Activated naive CD8-positive, alpha-beta T cell treated with anti-CD3 and anti-CD28 coated beads, Interleukin-2, amount 50 U/mL, for 16 hours (primary cell): ENCODE results near the gene BCORL1.

Experiments used
- DNase-seq: peaks from one replicate; pipeline ENCODE4 v3.0.0-alpha.2; 2020; ENCODE audit warnings: low read depth, low spot score

The BCORL1 gene

DNA sequence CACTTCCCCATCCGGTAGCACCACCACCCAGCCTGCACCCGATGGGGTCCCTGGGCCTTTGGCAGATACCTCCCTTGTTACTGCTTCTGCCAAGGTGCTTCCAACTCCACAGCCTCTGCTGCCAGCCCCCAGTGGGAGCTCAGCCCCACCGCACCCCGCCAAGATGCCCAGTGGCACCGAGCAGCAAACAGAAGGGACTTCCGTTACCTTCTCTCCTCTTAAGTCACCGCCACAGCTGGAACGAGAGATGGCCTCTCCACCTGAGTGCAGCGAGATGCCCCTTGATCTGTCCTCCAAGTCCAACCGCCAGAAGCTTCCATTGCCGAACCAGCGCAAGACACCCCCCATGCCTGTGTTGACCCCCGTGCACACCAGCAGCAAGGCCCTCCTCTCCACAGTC is 31.9 kb downstream of the BCORL1 start:
- DNase-seq = no peak

DNA sequence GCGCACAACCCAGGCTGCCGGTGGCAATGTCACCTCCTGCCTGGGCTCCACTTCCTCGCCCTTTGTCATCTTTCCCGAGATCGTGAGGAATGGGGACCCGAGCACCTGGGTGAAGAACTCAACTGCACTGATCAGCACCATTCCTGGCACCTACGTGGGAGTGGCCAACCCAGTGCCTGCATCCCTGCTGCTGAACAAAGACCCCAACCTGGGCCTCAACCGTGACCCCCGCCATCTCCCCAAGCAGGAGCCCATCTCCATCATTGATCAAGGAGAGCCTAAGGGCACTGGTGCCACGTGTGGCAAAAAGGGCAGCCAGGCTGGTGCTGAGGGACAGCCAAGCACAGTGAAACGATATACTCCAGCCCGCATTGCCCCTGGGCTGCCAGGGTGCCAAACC is 32.3 kb downstream of the BCORL1 start:
- no peak for DNase-seq

DNA sequence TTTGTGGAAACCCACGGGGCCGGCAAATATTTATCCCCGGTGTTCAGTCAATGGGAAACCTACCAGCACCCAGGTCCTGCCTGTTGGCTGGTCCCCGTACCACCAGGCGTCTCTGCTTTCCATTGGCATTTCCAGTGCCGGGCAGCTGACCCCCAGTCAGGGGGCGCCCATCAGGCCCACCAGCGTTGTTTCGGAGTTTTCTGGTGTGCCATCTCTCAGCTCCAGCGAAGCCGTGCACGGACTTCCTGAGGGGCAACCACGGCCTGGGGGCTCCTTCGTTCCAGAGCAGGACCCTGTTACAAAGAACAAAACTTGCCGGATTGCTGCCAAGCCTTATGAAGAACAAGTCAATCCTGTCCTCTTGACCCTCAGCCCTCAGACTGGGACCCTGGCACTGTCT is 32.7 kb downstream of the BCORL1 start:
- no peak for DNase-seq

DNA sequence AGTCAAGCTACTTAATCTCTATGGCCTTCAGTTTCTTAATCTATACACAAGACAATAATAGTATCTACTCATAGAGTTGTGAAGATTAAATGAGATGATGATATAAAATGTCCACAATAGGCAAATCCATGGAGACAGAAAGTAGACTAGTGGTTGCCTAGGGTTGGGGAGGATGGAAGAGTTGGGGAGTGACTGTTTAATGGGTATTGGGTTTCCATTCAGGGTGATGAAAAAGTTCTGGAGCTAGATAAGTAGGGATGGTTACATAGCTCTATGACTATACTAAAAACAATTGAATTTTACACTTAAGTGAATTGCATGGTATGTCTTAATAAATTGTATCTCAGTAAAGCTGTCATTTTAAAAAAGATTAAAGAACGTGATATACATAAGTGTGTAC is 35.7 kb downstream of the BCORL1 start:
- no peak for DNase-seq

DNA sequence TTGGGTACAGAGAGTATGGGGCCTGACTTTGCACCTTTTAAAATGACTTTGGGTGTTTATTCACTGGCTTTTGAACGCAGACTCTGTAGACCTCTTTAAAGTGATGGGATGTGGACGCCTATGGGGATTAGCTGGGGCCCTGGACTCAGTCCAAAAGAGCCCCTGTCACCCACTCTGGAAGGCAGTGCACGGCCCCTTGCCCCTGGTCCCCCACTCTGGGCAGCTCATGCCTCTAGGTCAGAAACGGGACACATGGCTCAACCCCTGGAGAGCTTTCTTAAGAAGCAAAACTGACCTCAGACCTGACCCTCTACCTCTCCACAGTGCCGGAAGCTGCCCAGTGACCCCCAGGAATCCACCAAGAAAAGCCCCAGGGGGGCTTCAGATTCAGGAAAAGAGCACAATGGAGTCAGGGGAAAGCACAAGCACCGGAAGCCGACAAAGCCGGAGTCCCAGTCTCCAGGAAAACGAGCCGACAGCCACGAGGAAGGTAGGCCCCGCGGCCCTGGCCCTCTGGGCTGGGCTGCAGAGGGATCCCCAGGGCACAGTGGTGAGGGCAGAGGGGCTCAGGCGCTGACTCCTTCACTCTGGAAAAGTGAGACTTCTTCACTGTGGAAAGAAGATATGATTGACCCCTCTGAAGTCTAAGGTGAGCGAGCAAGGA is 38.4 kb downstream of the BCORL1 start:
- DNase-seq = no peak

DNA sequence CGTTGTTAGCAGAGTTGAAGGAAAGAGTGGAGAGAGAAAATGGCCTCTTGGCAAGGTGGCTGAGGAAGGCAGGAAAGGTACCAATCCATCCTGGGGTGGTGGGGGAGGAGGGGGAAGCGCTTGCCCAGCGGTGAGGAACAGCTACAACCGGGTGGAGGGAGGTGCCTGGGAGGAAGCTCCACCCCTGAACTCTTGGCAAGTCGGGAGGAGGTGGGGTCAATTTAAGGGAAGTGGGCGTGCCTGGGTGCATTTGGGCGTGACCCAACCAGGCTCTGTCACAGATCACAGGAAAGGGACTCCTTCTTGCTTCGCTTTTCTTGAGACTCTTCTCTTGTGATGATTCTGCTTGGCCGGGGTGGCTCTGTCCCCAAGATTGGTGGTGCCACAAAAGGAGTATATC is 41.7 kb downstream of the BCORL1 start:
- peak; percentile 40 for DNase-seq

DNA sequence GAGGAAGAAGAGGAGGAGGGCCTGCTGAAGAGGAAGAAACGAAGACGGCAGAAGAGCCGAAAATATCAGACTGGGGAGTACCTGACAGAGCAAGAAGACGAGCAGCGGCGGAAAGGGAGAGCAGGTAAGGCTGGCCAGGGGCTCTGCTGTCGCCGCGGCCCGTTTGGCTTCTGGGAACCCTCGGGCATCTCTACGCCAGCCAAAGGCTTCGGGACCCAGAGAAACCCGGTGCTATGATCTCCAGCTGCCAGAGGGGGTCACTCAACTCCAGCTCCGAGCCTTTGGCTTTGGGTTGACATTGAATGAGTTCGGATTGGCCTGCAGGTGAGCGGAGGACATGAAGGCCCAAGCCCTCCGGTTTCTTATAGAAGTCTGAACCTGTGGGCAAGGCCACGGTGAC is 42.8 kb downstream of the BCORL1 start:
- DNase-seq = no peak

DNA sequence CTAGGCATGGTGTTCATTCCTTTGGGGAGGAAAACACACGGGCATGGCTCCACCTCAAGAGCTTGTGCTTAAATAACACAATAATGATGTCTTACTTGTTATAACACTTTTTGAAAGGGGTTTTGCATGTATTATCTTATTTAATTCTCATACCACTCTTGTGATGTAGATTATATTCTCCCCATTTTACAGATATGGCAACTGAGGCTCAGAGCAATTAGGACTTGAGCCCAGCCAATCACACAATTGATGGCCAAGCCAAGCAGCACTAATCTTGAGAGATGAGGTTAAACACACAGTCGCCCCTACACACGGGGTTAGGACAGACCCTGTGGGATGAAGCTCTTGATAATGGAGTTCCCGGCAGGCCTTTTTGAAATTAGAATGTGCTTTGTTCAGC is 45.1 kb downstream of the BCORL1 start:
- no peak for DNase-seq

DNA sequence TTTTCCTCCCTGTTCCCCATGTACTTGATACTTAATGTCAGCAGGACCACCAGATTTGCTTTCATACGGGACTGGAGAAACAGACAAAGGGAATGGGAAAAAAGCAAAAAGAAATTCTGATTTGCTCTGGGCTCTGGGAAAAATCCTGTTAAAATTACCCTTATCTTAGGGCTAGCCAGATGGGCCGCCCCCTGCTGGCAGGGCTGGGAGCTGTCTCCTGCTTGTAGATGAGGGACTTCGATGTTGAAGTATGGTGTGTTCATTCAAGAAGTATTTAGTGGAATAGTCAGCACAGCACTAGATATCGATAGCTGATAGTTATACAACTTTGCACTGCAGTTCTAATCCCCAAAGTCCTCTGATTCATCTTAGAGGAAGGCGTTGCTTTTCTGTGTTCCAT is 45.8 kb downstream of the BCORL1 start:
- no peak for DNase-seq

DNA sequence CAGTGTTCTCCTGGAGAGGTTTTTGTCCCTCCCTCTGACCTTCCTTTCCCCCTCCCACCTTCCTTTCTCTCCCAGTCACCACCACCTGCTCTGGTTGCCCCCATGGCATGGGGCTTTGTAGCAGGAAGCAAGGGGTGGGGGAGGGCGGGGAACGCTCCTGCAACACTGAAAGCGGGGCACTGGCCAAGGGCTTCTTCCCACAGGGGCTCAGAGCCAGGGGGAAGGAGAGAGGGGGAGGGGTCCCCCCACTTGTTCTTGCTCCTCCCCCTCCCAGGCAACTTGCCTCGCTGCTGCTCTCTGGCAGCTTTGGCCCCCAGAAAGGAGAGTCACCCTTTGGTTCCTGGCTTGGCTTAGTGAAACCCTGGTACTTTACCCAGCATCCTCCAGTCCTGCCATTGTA is 48.4 kb downstream of the BCORL1 start:
- no peak for DNase-seq

DNA sequence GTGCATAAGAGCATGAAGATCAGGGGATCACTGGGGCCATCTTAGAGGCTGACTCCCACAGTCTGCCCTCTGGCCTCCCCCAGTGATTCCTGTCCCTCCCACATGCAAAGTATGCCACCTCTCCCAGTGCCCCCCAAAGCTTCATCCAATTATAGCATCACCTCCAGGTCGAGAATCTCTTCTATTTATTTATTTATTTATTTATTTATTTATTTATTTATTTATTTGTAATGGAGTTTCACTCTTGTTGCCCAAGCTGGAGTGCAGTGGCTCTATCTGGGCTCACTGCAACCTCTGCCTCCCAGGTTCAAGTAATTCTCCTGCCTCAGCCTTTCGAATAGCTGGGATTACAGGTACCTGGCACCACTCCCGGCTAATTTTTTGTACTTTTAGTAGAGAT is 50.1 kb downstream of the BCORL1 start:
- DNase-seq = no peak

DNA sequence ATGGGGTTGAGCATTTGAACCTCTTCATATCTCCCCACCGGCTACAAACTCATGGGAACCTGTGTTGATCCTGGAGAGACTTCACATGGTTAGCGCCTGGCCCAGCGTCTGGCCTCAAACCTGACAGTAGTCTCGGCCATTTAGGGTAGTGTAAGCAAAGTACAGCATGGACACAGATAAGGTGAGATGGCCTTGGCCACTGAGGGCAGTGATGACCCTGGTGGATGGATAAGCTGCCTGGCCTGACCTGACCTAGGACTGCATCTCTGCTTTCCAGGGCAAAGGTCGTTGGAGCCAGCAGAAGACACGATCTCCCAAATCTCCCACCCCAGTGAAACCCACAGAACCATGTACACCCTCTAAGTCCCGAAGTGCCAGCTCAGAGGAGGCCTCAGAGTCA is 51.7 kb downstream of the BCORL1 start:
- no peak for DNase-seq

DNA sequence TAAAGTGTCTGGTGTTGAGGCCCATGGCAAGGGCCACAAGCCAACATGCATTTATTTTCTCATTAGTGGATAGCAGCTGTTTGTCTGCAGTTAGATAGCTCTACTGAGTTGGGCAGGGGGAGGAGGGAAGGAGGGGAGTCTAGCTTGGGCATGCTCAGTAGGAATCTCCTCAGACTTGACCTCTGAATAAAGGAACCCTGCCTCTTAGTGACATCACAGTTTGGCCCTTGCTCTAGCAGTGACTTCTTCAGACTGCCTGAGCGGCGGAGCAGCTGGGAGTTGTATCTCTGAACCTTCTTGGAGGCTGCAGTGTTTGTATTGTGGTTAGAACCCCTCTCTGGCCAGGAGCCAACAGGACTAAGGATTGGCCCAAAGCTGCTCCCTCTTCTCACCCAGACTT is 57.4 kb downstream of the BCORL1 start:
- no peak for DNase-seq

DNA sequence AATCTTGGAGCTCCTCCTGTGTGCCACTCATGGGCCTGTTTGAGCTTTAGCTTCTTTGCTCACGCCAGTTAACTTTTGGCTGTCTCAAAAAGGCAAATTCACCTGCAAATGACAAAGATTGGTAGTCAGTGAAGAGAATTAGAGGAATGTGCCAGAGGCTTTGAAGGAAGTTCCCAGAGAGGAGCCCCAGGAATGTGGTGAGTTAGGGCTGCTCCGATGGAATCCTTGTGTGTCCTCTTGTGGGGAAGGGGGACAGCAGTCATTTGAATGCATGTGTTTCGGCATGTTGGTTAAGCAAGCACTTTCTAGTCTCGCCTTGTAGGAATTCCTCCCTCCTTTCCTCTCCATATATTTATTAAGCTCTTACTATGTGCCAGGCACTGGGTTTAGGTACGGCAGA is 65.0 kb downstream of the BCORL1 start:
- no peak for DNase-seq

DNA sequence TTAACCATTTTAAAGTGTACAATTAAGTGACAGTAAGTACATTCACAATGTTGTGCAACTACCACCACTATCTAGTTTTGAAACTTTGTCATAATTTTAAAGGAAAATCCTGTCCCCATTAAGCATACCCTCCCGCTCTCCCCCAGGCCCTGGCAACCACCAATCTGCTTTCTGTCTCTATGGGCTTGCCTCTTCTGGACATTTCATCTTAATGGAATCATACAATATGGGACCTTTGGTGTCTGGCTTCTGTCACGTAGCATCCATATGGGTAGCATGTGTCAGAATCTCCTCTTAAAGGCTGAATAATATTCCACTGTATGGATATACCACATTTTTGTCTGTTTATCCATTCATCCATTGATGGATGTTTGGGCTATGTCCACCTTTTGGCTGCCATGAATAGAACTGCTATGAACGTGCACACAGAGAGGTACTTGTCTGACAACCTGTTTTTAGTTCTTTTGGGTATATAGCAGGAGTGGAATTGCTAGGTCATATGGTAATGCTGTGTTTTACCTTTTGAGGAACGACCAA is 66.3 kb downstream of the BCORL1 start:
- DNase-seq = no peak

DNA sequence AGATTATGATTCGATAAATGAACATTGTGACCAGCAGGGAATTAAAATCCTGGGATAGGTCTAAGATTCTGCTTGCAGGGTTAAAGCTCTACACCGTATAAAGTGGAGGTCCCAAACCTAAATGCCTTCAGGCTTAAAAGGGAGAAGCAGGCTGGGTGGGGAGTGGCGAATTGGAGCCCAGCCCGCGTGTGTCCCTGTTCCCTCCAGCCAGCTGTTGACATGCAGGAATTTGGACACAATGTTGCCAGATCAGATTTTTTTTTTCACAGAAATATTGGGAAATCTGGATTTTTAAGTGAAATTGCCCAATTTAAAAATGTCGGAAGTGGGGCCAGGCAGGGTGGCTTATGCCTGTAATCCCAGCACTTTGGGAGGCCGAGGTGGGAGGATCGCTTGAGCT is 67.4 kb downstream of the BCORL1 start:
- DNase-seq = no peak

DNA sequence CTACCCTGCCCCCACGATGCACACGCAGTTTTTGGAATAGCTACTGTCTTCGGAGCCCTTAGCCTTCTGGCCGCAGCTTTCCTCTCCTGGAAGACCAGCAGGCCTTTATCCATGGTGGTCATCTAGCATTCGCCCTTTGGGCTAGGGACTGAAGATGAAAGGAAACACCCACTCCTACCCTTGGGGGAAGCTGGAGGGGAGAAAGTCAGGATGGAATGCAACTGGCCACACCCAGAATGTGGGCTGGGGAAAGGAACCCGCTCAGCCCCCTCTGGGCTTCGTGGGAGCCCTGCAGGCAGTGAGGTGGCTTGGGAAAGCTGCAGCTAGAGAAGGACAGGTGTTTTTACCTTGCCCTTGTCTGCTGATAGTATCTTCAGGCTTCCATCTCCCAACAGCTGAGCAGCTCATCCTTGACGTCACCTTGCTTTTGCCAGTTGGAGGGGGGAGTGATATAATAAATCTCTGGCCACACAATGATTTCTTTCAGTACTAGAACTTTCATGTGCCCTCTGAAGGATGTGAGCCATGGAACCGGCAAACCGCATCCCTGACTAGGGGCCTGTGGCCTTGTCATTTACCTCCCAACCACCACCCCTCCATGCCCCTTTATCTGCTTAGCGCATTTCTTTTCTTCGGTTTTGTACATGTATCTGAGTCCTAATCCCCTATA is 68.9 kb downstream of the BCORL1 start:
- no peak for DNase-seq

DNA sequence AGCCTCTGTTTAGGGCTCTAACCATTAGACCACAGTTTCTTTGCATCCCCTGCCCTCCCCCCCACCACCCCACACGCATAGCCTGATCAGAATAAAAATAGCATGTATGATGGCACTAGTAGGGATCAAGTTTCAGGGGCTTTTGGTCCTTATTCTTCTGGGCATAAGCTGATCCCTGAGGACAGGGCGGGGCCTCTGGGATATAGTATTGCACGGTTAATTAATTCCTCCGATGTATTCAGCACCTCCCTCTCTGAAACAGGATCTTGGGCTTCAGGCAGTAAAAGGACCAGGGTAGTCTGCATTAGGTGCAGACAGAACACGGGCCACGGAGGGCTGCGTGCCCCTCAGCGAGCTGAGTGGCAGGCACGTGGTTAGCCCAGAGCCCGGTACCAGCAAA is 70.8 kb downstream of the BCORL1 start:
- no peak for DNase-seq

DNA sequence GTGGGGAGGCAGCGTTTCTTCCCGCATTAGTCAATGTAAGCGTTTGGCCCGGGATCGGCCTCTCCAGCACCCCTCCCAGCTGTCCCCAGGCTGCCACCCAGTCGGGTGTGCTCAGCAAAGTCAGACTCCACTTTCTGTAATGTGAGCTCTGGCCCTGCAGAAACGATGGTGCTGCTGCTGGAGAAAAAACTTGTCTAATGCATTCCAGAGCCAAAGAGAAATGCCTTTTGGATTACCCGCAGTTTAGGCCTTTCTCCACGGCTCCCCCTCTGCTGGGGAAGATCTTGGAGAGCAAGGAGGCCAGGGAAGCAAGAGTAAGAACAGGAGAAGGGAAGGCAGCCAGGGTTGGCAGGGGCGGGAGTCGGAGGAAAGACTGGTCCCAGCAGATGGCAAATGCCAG is 72.7 kb downstream of the BCORL1 start:
- no peak for DNase-seq

DNA sequence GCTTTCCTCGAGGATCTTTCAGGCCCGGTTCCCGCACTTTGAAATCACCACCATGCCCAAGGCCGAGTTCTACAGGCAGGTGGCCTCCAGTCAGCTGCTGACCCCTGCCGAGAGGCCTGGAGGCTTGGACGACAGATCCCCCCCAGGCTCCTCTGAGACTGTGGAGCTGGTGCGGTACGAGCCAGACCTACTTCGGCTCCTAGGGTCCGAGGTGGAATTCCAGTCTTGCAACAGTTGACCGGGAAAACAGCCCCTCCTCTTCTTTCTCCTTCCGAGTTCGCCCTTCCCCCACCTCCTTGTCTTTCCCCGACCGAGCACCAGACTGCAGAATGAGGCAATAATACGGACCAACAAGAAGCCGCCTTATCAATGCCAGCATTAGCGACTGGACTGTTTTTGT is 73.5 kb downstream of the BCORL1 start:
- DNase-seq = no peak

DNA sequence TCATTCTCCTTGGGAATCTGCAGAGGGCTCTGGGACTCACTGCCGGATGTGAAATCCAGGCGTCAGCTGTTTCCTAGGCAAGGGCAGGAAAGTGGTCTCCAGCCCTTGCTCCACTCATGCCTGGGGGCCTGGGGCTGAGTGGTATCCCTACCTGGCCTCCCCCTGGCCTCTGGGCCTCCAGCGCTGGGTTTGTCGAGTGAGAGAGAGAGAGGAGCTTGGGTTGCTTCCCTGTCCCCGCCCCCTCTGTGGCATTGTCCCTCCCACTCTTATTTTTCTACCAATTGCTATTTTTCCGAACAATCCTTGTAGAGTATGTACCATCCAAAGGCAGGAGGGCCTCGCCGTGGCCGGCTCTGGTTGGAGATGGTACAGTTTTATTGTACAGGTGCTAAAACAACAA is 74.8 kb downstream of the BCORL1 start:
- DNase-seq = no peak

DNA sequence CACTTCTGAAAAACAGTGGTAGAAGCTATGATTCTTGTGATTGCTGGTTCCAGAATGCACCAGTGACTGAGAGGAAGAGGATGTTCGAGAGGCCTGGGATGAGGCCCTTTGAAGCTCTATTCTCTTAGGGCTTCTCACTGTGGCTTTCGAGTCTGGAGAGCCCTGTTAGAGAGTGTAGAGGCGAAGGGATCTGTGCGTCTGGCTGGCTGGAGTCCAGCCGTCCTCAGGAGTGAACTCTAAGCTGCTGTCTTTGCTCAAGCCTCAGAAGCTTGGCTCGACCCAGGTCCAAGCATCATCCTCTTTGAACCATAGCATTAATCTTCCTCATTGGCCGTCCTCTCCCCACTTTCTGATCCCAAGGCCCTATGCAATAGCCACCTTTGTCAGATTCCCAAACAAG is 76.2 kb downstream of the BCORL1 start:
- DNase-seq = no peak
